Vagina (tissue), 2 donors: Measurements from ENCODE around the gene SIAH2.

ENCODE experiments used
- POLR2A ChIP-seq, 2 donors: fragments of 450-650 bp; IDR thresholded peaks; one replicate each; pipeline ENCODE4 v1.6.1; 2017; ENCODE audit warnings: antibody characterized with exemption in 2 of 2, mild to moderate bottlenecking in 2 of 2, moderate library complexity in 2 of 2
- TF ChIP-seq, protein P1 (sequence below), 3 experiments: fragments of 450-650 bp in 2 of 3; fragments of 200-600 bp in 1 of 3; sonication (generic) in 1 of 3; IDR thresholded peaks; one replicate each; pipeline ENCODE4 v1.5.1; 2017 to 2019; ENCODE audit warnings: antibody characterized with exemption in 3 of 3, mild to moderate bottlenecking in 2 of 3, moderate library complexity in 2 of 3

DNA sequence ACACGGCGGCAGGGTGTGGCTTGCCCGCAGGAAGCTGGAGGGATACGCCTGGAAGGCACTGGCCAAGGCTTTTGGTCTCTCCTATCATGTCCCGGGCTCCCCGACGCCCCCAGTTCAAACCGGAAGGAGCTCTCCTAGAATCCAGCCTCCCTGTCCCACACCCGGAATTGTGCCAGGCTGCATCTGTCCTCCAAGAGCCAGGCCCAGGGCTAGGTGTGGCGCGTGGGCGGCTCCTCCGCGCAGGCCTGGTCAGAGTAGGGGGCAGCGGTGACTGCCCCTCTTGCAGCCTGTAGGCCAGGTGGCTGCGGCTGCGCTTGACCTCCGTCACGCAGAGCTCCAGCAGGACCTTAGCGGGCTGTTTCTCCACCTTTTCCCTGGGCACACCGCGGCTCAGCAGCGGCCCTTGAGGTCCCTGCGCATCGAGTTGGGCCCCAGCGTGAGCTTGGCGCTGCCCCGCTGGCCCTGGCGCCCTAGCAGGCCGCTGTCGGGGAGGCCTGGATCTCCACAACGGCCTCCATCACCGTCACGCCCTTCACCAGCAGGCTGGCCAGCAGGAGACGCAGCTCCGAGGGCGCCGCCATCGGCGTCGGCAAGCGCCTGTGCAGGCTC lies 15.9 kb upstream of the SIAH2 start:
- TF ChIP-seq POLR2A (IDR thresholded peaks at IDR 0.05) = no peak
- TF ChIP-seq, protein P1, sequence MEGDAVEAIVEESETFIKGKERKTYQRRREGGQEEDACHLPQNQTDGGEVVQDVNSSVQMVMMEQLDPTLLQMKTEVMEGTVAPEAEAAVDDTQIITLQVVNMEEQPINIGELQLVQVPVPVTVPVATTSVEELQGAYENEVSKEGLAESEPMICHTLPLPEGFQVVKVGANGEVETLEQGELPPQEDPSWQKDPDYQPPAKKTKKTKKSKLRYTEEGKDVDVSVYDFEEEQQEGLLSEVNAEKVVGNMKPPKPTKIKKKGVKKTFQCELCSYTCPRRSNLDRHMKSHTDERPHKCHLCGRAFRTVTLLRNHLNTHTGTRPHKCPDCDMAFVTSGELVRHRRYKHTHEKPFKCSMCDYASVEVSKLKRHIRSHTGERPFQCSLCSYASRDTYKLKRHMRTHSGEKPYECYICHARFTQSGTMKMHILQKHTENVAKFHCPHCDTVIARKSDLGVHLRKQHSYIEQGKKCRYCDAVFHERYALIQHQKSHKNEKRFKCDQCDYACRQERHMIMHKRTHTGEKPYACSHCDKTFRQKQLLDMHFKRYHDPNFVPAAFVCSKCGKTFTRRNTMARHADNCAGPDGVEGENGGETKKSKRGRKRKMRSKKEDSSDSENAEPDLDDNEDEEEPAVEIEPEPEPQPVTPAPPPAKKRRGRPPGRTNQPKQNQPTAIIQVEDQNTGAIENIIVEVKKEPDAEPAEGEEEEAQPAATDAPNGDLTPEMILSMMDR (IDR thresholded peaks at IDR 0.05) = no peak
